Nephron progenitor cell (in vitro differentiated cells): ENCODE data around the gene CD93.

Source experiments
- DNase-seq: peaks from one replicate; pipeline ENCODE4 v3.0.0; 2021
- H3K27ac Mint-ChIP-seq: 2 replicates; pipeline ENCODE4 v1.8.0; 2021; ENCODE audit warnings: mild to moderate bottlenecking, moderate library complexity, mixed read lengths
- H3K27me3 Mint-ChIP-seq: 2 replicates; pipeline ENCODE4 v1.8.0; 2021; ENCODE audit warnings: mild to moderate bottlenecking, low read depth, mixed read lengths; ENCODE audit not compliant: poor library complexity
- H3K36me3 Mint-ChIP-seq: 2 replicates; pipeline ENCODE4 v1.8.0; 2021; ENCODE audit warnings: low read depth, mixed read lengths
- H3K4me1 Mint-ChIP-seq: 2 replicates; pipeline ENCODE4 v1.8.0; 2021; ENCODE audit warnings: mixed read lengths
- H3K4me3 Mint-ChIP-seq: 2 replicates; pipeline ENCODE4 v1.8.0; 2021; ENCODE audit warnings: mild to moderate bottlenecking, moderate library complexity, mixed read lengths
- H3K9me3 Mint-ChIP-seq: 2 replicates; pipeline ENCODE4 v1.8.0; 2021; ENCODE audit warnings: mild to moderate bottlenecking, moderate library complexity, mixed read lengths
- TF ChIP-seq, protein P1 (sequence below): fragments of 200-600 bp; sonication (generic); IDR thresholded peaks from 2 replicates; pipeline ENCODE4 v1.5.0; 2021; ENCODE audit warnings: antibody characterized with exemption

CD93 gene

DNA sequence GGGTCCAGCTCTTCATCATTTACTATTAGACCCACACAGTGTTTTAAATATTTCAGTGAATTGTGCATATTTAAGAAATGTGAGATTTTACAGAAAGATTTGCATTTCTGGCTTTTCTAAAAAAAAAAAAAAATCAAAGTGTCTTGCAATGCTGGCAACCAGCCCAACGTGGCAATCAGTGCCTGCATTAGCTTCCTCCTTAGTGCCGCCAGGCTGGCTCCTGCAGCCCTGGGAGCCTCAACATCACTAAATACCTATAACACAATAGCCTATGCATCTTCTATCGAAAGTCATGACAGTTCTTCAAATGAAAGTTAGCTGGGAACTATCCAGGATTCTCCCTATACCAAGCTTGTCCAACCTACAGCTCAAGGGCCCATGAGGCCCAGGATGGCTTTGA, 9.4 kb upstream of the CD93 start:
- no peak for DNase-seq
- H3K36me3 Mint-ChIP-seq: no peaks in the 10 kb centered on the region
- TF ChIP-seq, protein P1, sequence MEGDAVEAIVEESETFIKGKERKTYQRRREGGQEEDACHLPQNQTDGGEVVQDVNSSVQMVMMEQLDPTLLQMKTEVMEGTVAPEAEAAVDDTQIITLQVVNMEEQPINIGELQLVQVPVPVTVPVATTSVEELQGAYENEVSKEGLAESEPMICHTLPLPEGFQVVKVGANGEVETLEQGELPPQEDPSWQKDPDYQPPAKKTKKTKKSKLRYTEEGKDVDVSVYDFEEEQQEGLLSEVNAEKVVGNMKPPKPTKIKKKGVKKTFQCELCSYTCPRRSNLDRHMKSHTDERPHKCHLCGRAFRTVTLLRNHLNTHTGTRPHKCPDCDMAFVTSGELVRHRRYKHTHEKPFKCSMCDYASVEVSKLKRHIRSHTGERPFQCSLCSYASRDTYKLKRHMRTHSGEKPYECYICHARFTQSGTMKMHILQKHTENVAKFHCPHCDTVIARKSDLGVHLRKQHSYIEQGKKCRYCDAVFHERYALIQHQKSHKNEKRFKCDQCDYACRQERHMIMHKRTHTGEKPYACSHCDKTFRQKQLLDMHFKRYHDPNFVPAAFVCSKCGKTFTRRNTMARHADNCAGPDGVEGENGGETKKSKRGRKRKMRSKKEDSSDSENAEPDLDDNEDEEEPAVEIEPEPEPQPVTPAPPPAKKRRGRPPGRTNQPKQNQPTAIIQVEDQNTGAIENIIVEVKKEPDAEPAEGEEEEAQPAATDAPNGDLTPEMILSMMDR: no peak
- H3K27ac Mint-ChIP-seq: no peak overlapping the region
- peaks cover 4% of the 10 kb centered on the region for H3K9me3 Mint-ChIP-seq
- H3K4me3 Mint-ChIP-seq: no peak overlapping the region
- peaks cover 22% of the 10 kb centered on the region for H3K27me3 Mint-ChIP-seq
- peaks cover 46% of the 10 kb centered on the region for H3K4me1 Mint-ChIP-seq

GRCh38 chr20:23094927-23095326, 8.8 kb upstream of the CD93 start:
- Mint-ChIP-seq H3K4me3 (no peak overlapping the region), H3K27ac (no peak overlapping the region), H3K27me3 (peaks cover 24% of the 10 kb centered on the region), H3K36me3 (no peaks in the 10 kb centered on the region), H3K9me3 (peaks cover 4% of the 10 kb centered on the region), H3K4me1 (peaks cover 52% of the 10 kb centered on the region)
- TF ChIP-seq, protein P1: no peak
- DNase-seq: no peak

GRCh38 chr20:23094213-23094896, 8.2 kb upstream of the CD93 start:
- no peak overlapping the region for H3K27ac Mint-ChIP-seq
- H3K27me3 Mint-ChIP-seq: peaks cover 24% of the 10 kb centered on the region
- H3K4me1 Mint-ChIP-seq: peaks cover 46% of the 10 kb centered on the region
- DNase-seq: no peak
- TF ChIP-seq, protein P1: no peak
- no peak overlapping the region for H3K4me3 Mint-ChIP-seq
- H3K9me3 Mint-ChIP-seq: peaks cover 3% of the 10 kb centered on the region
- H3K36me3 Mint-ChIP-seq: no peaks in the 10 kb centered on the region

- H3K27me3 Mint-ChIP-seq: peaks cover 24% of the 10 kb centered on the region
- no peak overlapping the region for H3K4me3 Mint-ChIP-seq
- peaks cover 46% of the 10 kb centered on the region for H3K4me1 Mint-ChIP-seq
- no peak overlapping the region for H3K27ac Mint-ChIP-seq
- TF ChIP-seq, protein P1: no peak
- no peak for DNase-seq
- no peaks in the 10 kb centered on the region for H3K36me3 Mint-ChIP-seq
- H3K9me3 Mint-ChIP-seq: no peaks in the 10 kb centered on the region
These were observed 7.5 kb upstream of the CD93 start for GRCh38 chr20:23093613-23094012.

- Mint-ChIP-seq H3K36me3 (no peaks in the 10 kb centered on the region), H3K4me1 (peaks cover 43% of the 10 kb centered on the region), H3K4me3 (no peak overlapping the region), H3K9me3 (no peaks in the 10 kb centered on the region), H3K27ac (no peak overlapping the region), H3K27me3 (peaks cover 24% of the 10 kb centered on the region)
- TF ChIP-seq, protein P1: no peak
- DNase-seq: no peak
These were observed 6.9 kb upstream of the CD93 start for GRCh38 chr20:23092861-23093495.

DNA sequence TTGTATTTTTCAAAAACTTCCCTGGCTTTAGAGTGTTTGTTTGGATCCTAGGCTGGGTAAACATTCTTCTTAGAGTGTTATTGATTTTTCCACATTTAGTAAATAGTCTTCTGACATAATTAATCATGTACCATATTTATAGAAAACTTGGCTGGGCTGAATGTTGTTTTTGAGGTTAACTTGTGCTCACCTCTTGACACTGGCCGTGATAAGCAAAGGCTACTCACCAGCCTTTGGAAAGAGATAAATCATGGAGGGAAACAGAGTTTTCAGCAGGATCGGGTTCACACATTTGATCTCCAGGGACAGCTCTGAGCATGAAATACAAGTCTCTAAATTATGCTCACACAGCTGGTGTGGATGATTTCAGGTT, 6.2 kb upstream of the CD93 start:
- TF ChIP-seq, protein P1: no peak
- DNase-seq: no peak
- no peaks in the 10 kb centered on the region for H3K36me3 Mint-ChIP-seq
- no peak overlapping the region for H3K4me3 Mint-ChIP-seq
- H3K27ac Mint-ChIP-seq: no peak overlapping the region
- H3K9me3 Mint-ChIP-seq: no peaks in the 10 kb centered on the region
- peaks cover 22% of the 10 kb centered on the region for H3K27me3 Mint-ChIP-seq
- peaks cover 42% of the 10 kb centered on the region for H3K4me1 Mint-ChIP-seq
